IPS-11a (cell line): Measurements from ENCODE around the gene LMOD1.
"Not testable (repeated sequence)": the region's sequence is repeated elsewhere in the genome, so short reads cannot be mapped to it uniquely, and the experiment has no call there.

Experiments
- H3K4me3 ChIP-seq: one replicate; pipeline ENCODE4 v1.5.1; 2013; ENCODE audit warnings: low read depth, low read length, control low read depth

LMOD1 gene

DNA sequence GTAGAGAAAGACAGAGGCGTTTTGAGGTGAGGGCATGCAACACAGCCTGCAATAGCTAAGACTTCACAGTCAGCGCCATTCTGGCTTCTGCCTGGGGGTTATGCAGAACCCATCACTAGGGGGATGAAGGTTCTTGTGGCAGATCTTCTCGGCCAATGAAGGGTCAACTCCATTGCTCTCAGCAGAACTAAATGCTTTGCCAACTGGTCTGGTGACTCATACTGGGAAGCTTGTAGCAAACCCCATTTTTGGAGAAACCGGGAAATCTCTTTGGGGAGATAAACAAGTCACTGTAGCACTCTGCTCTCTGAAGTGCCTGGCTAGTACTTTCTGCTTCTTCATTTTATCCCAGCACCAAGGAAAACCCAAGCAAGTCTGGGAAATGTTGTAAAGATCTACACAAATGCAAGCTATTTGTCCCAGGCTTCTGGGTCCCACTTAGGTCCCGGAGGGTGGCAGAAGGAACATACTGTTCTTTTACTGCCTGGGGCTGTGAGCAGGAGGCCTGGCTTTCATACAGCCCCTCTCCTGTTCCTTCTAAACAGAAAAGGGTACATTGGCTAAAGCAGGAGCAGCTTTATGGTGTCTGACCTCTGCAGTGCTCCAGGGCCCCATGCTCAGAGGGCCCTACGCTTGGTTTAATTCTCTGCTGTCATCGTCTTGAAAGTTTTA lies 28.9 kb downstream of the LMOD1 start:
- H3K4me3 ChIP-seq = no peak overlapping the region

DNA sequence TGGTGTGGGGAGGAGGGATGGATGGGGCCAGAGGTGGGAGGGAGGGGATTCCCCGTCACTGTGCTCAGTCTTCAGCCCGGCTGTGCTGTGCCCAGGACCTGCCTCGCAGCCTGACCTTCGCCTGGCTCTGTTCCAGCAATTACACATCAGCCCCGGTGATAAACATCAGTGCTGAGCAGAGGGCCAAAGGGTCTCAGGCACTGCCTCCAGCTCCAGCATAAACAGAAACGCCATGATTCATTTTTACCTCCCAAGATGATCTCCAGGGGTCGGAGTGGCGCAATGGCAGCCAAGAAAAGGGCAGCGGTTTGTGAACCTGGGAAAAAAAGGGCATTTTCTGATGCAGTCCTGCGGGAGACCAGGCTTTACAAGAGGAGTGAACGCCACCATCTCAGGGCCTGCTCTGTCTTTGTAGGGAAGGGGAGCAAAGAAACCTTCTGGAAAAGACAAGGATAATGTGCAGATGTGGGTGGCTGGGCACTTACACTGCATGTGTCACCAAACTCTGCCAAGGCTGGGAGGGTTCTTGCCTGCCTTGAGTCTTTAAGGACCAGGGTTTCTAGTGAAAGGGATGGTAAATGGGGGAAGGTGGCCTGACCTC lies 29.6 kb downstream of the LMOD1 start:
- H3K4me3 ChIP-seq = no peak overlapping the region

DNA sequence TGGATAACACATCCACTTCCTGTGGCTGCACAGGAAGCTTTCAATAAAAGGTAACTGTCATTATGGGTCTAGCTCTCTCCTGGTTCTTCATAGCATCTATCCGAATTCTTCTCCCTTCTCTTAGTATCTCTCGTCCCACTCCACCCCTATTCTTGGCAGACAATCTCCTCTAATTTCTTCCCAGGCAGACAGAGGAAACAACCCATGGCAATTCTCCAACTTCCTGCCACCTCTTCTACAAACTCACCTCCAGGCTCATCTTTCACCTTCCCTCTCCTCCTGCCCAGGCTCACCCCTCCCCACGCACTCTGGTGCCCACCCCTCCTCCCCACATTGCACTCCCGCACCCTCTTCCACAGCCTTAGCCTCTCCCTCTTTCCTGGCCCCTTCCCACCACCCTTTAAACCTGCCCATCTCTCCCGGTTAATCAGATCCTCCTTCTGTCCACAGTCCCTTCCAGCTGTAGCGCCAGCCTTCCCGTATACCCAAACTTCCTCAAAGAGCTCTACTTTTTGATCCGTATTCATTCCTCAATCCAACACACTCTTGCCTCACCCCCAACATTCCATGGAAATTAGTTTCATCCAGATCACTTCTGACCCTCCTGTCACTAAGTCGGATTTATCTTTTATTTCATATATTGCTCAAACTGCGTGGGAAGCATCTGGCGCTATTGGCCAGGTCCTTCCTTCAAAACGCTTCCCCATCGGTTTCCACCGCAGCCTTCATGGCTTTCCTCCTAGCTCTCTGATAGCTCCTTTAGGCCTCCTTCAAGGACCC lies 31.7 kb downstream of the LMOD1 start:
- H3K4me3 ChIP-seq = no peak overlapping the region

DNA sequence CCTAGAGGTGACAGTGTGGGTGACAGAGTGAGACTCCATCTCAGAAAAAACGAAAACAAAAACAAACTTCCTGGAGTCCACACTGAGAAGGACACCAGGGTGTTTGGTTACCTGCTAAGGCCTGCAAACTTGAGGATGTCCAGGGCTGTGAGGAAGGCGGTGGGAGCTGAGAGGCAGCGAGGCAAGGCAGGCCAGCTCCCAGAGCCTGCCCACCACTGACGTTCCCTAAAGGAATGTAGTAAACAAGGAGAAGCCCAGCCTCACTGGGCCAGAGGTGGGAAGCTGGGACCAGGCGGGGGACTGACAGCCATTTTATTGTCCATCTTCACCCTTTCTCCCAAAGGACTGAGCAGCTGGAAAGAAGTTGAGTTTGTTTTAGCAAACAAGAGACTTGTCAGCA lies 33.5 kb downstream of the LMOD1 start:
- no peak overlapping the region for H3K4me3 ChIP-seq

DNA sequence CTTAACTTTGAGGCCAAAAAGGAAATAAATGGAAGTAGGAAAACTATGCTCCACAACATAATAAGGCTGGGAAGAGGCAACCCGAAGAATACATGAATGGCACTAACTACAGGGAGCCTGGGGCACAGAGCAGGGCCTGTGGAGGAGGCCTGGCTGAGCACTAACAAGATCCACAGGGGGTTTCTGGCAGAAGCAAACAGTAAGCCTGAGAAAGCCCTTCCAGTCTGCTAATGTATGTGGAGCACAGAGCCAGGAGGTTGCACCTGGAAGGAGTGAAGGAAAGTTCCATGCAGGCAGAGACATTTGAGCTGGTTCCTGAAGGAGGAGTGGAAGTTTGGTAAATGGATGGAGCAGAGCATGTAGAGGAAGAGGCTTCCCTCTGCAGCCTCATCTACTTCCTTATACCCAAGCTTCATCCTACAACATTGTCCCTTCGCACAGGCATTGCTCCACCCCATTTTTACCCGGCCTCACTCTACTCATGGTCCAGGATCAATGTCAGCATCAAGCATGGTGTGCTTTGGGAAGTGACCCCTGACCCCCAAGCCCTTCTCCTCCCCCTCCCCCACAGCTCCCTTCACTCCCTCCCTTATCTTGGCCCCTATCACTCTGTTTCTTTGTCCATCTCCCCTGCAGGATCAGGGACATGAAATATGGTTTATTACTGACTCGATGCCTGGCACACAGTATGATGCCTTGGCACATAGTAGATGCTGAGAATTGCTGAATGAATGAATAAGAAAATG lies 34.3 kb downstream of the LMOD1 start:
- no peak overlapping the region for H3K4me3 ChIP-seq

DNA sequence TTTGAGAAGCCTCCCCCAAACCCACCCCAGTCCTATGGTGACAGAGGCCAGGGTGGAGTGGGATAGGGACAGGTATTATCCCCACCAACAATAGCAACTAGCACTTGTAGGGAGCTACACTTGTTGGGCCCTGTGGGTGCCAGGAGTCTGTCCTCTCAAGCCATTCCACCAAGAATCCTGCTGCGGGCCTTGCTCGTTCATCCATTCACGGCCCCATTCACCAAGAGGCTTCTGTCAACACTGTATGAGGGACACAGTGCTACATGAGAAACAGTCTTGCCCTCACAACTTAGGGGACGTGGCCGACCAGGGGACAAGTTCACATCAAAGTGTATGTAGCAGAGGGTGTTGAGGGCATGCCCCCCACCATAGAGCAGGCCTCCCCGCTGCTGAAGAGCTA lies 38.7 kb downstream of the LMOD1 start:
- no peak overlapping the region for H3K4me3 ChIP-seq

DNA sequence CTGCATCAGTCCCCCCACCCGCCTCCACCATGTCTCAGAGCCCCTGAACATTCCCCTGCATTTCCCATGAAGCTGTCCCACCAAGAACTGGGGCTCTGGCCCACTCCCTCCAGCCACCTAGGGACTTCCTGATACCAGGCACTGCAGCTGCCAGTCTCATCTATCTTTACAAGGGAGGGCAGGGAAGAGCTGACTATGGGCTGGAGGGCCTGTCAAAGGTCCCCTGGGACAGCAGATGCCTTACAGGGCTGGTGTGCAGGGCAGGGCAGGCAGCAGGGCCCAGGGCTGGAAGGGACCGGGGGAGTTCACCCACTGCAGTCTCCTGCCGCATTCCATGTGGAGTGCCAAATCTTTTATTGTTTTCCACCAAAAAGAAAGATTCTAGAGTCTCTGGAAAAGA lies 40.0 kb downstream of the LMOD1 start:
- no peak overlapping the region for H3K4me3 ChIP-seq

DNA sequence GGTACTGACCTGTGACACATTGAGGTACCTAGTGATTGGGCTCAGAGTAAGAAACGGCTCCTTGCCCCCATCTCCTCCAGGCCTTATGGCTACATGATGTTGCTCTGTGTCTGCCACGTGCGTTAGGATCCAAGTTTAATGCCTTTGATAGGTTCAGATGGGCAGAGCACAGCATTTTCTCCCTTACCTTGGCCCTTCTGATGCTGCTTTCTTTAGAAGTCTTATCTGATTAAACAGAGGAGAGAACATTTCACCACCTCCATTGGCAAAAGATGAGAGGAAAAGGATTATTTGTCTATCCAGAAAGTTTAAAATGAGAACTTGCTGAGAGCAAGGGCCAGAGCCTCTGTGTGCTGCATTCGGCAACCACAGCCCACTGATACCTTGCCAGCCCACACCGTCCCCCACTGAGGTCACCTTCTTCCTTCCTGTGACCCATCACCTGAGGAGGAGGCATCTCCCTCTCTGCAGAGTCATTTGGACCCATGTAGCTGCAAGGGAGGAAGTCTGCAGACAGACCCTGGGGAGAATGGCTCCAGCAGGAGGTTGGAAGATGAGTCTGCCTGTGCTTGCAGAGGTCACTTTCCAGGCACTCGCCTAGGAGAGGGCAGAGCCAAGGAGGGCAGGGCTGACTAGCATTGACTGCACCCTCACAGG lies 41.0 kb downstream of the LMOD1 start:
- H3K4me3 ChIP-seq = no peak overlapping the region

DNA sequence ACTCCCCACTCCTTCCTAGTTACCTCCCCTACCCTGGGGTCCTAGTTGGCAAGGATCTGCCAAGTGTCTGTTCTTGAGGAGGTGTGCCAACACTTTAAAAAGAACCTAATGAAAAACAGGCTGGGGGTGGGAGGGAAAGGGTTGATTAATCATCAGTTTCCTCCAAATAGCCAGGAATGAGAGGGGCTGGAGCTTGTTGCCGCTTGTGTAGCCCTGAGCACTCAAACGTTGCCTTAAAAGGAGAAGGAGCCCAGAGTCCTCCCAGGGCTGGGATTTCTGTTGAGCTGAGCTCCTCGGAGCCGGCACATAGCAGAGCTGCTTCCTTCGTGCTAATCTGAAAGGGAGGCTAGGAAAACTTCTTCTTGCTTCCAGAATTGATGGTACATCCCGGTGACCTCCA lies 41.8 kb downstream of the LMOD1 start:
- no peak overlapping the region for H3K4me3 ChIP-seq

DNA sequence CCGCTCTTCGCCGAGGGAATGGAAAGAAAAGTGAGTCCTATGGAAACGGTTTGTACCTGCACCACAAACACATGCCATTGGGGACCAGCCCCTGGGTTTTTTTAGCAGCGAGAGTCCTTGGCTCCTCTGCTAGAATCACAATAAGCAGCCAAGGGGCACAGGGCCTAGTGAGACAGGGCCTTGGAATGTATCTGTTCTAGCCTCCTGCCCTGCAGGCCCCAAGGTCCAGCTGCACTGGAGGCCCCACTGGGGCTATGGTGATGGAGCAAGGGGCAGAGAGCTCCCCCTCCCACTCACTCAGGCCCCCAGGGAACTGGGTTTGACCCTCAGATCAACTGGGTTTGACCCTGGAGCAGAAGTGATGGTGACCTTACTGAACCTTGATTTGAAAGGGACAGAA lies 43.2 kb downstream of the LMOD1 start:
- no peak overlapping the region for H3K4me3 ChIP-seq

DNA sequence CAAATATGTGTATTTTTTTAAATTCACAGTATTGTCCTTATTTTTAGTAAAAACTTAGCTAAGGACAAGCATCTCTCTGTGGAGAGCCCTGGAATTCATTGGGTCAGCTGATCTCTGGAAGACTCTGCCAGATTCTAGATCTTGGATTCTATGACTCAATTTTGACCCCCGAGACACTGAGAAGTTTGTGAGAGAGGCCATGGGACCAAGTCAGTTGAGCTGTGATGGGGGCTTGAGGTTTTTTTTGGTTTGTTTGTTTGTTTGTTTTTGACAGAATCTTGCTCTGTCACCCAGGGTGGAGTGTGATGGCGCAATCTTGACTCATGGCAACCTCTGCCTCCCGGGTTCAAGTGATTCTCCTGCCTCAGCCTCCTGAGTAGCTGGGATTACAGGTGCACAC lies 44.1 kb downstream of the LMOD1 start:
- no peak overlapping the region for H3K4me3 ChIP-seq

DNA sequence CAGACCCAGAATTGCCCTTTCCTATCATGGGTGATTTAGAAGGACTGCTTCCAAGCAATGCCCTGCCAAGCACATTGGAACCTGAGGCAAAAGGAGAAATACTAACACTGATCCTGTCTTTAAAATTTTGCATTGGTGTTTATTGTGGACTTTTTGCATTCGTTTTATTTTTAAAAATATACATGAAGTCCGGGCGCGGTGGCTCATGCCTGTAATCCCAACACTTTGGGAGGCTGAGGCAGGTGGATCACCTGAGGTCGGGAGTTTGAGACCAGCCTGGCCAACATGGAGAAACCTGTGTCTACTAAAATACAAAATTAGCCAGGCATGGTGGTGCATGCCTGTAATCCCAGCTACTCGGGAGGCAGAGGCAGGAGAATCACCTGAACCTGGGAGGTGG lies 45.3 kb downstream of the LMOD1 start:
- H3K4me3 ChIP-seq = not testable (repeated sequence)

DNA sequence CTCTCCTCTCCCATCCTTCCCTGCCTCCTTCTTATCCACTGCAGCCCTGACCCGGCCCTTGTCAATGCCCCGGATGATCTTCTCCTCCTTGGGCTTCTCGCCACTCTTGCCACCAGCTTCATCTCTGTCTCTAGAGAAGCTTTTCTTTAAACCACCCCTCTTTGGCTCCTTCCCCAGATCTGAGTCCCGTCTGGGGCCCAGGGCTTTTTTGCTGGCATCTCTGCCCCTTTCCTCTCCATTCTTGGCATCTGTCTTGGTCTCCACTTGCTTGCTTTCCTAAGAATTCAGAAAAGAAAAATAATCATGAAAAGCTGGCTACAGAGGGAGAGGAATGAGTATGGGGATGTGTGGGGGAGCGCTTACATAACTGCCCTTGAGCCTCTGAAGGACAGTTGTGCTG lies 45.9 kb downstream of the LMOD1 start:
- H3K4me3 ChIP-seq = no peak overlapping the region

DNA sequence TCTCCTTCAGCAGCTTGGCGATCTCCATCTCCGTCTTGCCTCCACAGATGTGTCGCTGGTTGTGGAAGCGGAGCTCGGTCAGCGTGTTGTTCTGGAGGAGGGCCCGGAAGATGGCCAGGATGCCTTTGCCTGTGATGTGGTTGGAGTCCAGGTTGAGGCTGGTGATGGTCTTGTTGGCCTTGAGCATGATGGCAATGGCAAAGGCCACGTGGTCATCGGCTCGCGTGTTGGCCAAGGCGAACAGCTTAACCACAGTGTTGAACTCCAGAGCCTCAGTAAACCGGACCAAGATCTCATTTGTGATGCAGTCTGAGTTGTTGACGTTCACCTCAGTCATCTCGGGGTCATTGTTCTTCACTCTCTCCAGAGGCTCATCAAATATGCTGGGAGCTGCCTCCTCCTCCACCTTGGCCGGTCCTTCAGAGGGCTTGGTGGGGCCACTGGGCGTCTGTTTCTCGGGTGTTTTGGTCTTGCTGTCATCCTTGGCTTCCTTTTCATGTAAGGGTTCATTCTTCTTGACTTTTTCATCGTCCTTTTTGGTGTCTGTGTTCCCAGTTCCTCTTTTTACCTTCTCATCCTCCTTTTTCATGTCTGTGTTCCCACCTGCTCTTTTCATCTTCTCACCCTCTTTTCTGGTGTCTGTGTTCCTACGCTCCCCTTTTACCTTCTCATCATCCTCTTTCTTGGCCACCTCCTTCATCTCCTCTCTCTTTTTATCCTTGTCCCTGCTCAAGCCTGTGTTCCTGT lies 46.5 kb downstream of the LMOD1 start:
- no peak overlapping the region for H3K4me3 ChIP-seq

DNA sequence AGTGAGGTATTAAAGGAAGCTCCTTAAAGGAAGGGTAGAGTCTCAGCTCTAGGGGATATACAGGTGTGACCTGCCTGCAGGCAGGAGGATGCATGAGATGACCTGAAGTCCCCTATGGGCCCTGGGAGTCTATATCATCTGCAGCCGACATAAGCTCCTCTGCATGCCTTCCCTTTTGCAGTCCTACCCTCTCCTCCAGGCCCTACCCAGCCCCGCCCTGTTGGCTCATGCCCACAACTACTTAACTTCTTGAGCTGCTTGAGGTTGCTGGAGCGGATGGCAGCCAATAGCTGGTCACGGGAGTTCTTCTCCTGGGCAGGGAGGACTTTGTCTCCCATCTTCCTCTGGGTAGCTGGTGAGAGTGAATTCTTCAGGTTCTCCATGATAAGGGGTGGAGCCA lies 47.4 kb downstream of the LMOD1 start:
- H3K4me3 ChIP-seq = no peak overlapping the region

DNA sequence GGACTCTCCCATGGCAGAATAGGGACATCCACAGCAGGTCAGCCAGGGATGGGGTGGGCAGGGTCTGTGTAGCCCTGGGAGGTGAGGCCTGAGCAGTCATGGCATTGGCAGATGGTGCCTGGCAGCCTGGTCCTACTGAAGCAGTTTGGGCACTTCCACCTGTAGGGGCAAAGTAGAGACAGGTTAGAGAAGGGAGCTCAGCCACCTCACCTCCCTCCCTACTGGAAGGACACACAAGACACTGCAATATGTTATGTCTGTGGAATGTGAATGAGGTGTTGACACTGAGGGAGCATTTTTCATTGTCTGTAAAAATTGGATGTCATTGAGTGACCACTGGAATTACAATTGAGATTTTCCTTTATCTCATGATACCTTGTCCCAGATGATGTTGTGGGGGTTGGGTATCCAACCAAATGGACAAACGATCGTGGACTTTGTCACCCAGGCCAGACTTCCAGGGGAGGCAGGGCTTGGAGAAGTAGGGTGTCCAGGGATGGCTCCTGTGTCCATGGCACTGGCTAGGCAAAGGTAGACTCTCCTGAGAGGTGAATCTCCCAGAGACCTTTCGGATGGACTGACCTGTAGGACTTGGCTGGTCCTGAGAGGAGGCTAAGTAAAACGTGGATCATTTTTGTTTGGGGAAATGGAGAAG lies 48.0 kb downstream of the LMOD1 start:
- no peak overlapping the region for H3K4me3 ChIP-seq

DNA sequence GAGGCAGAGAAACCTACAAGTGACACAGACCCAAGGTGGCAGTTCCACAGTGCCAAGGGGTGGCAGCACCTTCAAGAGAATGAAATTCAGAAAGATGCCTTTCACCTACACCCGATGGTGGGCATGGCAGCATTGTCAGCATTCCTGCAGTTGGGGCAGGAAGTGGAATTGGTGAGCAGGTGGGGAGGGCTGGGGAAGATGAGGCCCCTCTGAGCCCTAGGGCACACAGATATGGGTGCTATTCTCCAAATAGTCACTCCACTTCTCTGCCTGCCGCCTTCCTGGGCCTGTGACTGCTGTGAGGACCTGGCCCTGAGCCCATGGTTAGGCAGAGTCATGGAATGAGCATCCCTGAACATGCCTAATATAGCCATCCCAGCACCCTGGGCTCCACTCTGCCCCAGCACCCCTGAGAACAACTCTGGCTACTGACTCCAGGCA lies 49.4 kb downstream of the LMOD1 start:
- H3K4me3 ChIP-seq = no peak overlapping the region

DNA sequence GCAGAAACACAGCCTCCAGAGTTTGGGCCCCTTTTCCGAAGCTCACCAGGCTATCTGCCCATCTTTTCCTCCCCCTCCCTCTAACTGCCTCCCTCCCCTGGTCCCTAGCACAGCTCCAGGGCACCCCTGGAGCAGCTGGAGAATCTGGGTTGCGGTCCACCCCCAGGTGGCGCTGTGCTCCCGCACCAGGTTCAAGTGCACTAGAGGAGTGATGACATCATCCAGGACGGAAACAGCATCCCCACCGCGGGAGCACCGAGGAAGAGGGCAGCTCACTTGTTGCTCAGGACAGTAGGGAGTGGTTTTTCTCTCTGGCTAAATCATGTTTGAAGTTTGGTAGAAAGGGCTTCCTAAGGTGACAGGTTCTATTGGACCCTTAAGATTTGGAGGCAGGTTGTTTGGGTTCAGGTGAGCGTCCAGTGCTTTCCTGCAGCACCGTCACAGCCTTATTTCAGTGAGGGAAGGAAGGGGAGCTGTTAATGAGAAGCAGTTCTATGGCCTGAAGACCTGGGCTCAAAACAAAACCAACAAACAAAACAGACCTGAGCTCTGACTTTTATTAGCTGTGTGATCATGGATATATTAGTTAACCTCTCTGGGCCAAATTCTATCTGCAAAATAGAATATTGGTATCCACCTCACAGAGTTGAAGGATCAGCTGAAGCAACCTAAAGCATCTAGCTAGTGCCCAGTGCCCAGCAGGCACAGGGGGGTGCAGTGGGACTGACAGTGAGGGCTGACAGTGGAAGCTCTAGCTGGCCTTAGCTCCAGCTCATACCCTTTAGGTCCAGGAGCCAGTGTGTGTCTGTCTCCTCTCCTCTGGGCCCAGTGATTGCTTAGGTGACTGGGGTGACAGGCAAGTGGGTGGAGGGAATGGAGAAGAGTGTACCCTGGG lies 50.2 kb downstream of the LMOD1 start:
- H3K4me3 ChIP-seq = no peak overlapping the region

DNA sequence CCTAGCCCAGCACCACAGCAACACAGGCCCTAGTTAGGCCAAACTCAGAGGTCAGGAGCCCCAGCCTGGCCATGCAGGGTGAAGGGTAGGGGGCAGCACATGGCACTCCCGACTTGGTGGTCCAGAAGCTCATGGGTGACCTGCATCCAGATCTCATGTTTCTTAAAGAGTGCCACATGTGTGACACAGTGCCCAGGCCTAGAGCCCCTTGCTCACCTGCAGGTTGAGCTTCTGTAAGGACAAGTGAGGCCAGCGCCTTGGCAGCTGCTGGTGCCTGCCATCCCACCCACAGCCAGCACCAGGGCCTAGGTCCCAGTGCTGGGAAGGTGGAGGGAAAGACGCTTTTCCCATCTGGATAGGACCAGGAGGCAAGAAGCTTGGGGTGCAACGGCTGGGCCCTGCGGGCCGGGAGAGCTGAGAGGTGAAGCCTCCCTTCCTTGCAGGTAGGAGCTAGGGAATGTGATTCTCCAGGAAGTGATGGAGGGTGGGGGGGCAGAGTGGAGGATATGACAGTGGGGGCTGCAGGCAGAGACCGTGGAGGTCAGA lies 51.2 kb downstream of the LMOD1 start:
- H3K4me3 ChIP-seq = no peak overlapping the region
